22Rv1 (cell line): ENCODE results near the gene MOV10L1.

Experiments used
- ZFX ChIP-seq: fragments of 450-650 bp; IDR thresholded peaks from 2 replicates; pipeline ENCODE4 v1.6.1; 2017; ENCODE audit warnings: antibody characterized with exemption, borderline replicate concordance
- TF ChIP-seq, protein P1 (sequence below): fragments of 450-650 bp; IDR thresholded peaks from 2 replicates; pipeline ENCODE4 v1.5.1; 2017; ENCODE audit warnings: mild to moderate bottlenecking

DNA sequence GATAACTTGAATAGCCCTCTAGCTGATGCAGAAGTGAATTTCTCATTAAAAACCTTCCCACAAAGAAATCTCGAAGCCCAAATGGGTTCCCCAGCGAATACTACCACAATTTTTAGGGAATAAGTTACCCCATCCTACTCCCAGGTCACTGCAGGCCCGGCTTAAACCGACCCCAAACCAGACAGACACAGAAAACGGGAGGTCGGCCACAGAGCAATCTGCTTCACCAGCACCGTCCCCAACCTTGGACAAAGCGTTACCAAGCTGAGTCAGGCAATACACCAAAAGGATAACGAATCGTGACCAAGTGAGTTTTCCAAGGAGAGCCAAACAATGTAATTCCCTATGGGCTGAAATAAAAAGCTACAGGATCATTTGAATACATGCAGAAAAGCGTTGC, 575 bp upstream of the MOV10L1 start:
- TF ChIP-seq, protein P1, sequence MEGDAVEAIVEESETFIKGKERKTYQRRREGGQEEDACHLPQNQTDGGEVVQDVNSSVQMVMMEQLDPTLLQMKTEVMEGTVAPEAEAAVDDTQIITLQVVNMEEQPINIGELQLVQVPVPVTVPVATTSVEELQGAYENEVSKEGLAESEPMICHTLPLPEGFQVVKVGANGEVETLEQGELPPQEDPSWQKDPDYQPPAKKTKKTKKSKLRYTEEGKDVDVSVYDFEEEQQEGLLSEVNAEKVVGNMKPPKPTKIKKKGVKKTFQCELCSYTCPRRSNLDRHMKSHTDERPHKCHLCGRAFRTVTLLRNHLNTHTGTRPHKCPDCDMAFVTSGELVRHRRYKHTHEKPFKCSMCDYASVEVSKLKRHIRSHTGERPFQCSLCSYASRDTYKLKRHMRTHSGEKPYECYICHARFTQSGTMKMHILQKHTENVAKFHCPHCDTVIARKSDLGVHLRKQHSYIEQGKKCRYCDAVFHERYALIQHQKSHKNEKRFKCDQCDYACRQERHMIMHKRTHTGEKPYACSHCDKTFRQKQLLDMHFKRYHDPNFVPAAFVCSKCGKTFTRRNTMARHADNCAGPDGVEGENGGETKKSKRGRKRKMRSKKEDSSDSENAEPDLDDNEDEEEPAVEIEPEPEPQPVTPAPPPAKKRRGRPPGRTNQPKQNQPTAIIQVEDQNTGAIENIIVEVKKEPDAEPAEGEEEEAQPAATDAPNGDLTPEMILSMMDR, result no peak
- no peak for TF ChIP-seq ZFX
